Fibroblast of mammary gland (primary cell): ENCODE measurements around the gene ZBED4.

Source experiments
- DNase-seq: peaks from one replicate; pipeline ENCODE4 v3.0.0-alpha.2; 2010; ENCODE audit warnings: low read depth
- H3K4me3 ChIP-seq: 2 replicates; pipeline ENCODE4 v1.5.1; 2011; ENCODE audit warnings: low read depth, mild to moderate bottlenecking, low read length, moderate library complexity; ENCODE audit not compliant: control insufficient read depth
- CTCF ChIP-seq: conservative IDR thresholded peaks from 2 replicates; pipeline ENCODE4 v1.5.1; 2011; ENCODE audit warnings: low read depth, low read length, inconsistent platforms; ENCODE audit not compliant: control insufficient read depth, insufficient read depth

The ZBED4 gene

GRCh38 chr22:49838771-49839717 lies 14.6 kb upstream of the ZBED4 start:
- no peak overlapping the region for H3K4me3 ChIP-seq
- no peak for TF ChIP-seq CTCF
- DNase-seq = no peak

GRCh38 chr22:49845241-49845640 lies 8.4 kb upstream of the ZBED4 start:
- DNase-seq = no peak
- H3K4me3 ChIP-seq = no peak overlapping the region
- no peak for TF ChIP-seq CTCF

- TF ChIP-seq CTCF = no peak
Measured at GRCh38 chr22:49845666-49846459, 7.8 kb upstream of the ZBED4 start.

GRCh38 chr22:49847751-49848689 lies 5.6 kb upstream of the ZBED4 start:
- no peak overlapping the region for H3K4me3 ChIP-seq
- DNase-seq = no peak
- no peak for TF ChIP-seq CTCF

More at GRCh38 chr22:49845666-49846459, 7.8 kb upstream of the ZBED4 start:
- DNase-seq = no peak
- no peak overlapping the region for H3K4me3 ChIP-seq

GRCh38 chr22:49848690-49849160 lies 4.9 kb upstream of the ZBED4 start:
- H3K4me3 ChIP-seq = no peak overlapping the region
- DNase-seq = no peak
- no peak for TF ChIP-seq CTCF

- no peak for TF ChIP-seq CTCF
Measured at GRCh38 chr22:49849161-49850020, 4.3 kb upstream of the ZBED4 start.

More at GRCh38 chr22:49849161-49850020, 4.3 kb upstream of the ZBED4 start:
- no peak overlapping the region for H3K4me3 ChIP-seq
- no peak for DNase-seq
